Nephron (organoid): ENCODE data around the gene PYGB.
"Not testable (repeated sequence)": the region's sequence is repeated elsewhere in the genome, so short reads cannot be mapped to it uniquely, and the experiment has no call there.

Experiments used
- H3K27ac Mint-ChIP-seq, 3 experiments: 2 replicates each; pipeline ENCODE4 v1.8.0; 2020; ENCODE audit warnings: mixed read lengths in 3 of 3, mild to moderate bottlenecking in 2 of 3, moderate library complexity in 1 of 3
- H3K27me3 Mint-ChIP-seq: 2 replicates; pipeline ENCODE4 v1.8.0; 2021; ENCODE audit warnings: low read depth, mild to moderate bottlenecking, moderate library complexity, mixed read lengths
- H3K36me3 Mint-ChIP-seq: 2 replicates; pipeline ENCODE4 v1.8.0; 2020; ENCODE audit warnings: low read depth, mixed read lengths
- H3K4me1 Mint-ChIP-seq: 2 replicates; pipeline ENCODE4 v1.8.0; 2020; ENCODE audit warnings: mixed read lengths
- H3K4me3 Mint-ChIP-seq, 3 experiments: 2 replicates each; pipeline ENCODE4 v1.8.0; 2020; ENCODE audit warnings: mild to moderate bottlenecking in 3 of 3, mixed read lengths in 3 of 3, moderate library complexity in 2 of 3
- H3K9me3 Mint-ChIP-seq: 2 replicates; pipeline ENCODE4 v1.8.0; 2020; ENCODE audit warnings: mixed read lengths
- CTCF ChIP-seq, 3 experiments: fragments of 200-600 bp; sonication (generic); IDR thresholded peaks; one replicate each; pipeline ENCODE4 v1.5.0; 2021; ENCODE audit warnings: antibody characterized with exemption in 3 of 3; ENCODE audit not compliant: unreplicated experiment in 3 of 3

The PYGB gene

GRCh38 chr20:25328954-25329498 lies 81.1 kb downstream of the PYGB start:
- Mint-ChIP-seq H3K9me3 (peaks cover 21% of the 10 kb centered on the region), H3K36me3 (peaks cover 33% of the 10 kb centered on the region), H3K27ac (no peak overlapping the region), H3K4me3 (no peak overlapping the region), H3K27me3 (no peaks in the 10 kb centered on the region), H3K4me1 (no peaks in the 10 kb centered on the region)
- TF ChIP-seq CTCF (IDR thresholded peaks at IDR 0.05; ENCODE audit: unreplicated experiment in 3 of 3) = no peak

DNA sequence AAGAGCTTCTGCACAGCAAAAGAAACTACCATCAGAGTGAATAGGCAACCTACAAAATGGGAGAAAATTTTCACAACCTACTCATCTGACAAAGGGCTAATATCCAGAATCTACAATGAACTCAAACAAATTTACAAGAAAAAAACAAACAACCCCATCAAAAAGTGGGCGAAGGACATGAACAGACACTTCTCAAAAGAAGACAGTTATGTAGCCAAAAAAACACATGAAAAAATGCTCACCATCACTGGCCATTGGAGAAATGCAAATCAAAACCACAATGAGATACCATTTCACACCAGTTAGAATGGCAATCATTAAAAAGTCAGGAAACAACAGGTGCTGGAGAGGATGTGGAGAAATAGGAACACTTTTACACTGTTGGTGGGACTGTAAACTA lies 87.1 kb downstream of the PYGB start:
- H3K27ac Mint-ChIP-seq, H3K4me3 Mint-ChIP-seq, H3K4me1 Mint-ChIP-seq, H3K27me3 Mint-ChIP-seq: not testable (repeated sequence)
- peaks cover 28% of the 10 kb centered on the region for H3K36me3 Mint-ChIP-seq
- peaks cover 14% of the 10 kb centered on the region for H3K9me3 Mint-ChIP-seq

DNA sequence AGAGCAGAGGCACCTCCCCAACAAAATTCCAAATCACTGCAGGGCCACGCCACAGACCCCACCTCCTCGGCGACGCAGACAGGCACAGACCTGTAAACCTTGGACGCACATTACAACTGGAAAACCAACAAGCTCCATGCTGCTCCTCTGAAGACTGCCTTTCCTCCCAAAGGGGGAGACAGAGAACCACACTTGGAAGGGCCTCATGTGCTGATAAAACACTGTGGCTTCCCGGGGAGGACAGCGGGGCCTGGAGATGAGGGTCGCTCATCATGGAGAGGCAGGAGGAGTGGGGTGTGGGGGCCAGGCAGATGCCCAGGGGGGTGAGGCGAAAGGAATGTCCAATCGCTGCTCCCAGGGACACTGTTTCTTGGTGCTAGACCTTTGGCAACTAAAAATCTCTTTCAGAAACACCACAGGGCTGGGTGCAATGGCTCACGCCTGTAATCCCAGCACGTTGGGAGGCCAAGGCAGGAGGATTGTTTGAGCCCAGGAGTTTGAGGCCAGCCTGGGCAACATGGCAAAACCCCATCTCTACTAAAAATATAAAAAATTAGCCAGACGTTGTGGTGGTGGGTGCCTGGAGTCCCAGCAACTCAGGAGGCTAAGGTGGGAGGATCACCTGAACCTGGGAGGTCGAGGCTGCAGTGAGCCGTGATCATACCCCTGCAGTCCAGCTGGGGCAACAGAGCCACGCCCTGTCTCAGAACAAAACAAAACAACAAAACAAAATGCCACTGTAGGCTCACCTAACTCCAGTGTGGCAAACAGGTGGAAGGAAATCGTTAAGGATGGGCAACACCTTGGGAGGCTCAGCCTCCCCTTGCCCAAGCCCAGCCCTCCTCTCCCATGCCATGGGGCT lies 88.9 kb downstream of the PYGB start:
- H3K36me3 Mint-ChIP-seq = peaks cover 20% of the 10 kb centered on the region
- H3K27me3 Mint-ChIP-seq = no peaks in the 10 kb centered on the region
- peak in 1 of 3 experiments; percentile 20 for TF ChIP-seq CTCF (IDR thresholded peaks at IDR 0.05; ENCODE audit: unreplicated experiment in 3 of 3)
- no peaks in the 10 kb centered on the region for H3K4me1 Mint-ChIP-seq
- H3K27ac Mint-ChIP-seq = peak overlapping the region in 1 of 3 experiments; percentile 1
- H3K4me3 Mint-ChIP-seq = no peak overlapping the region
- H3K9me3 Mint-ChIP-seq = peaks cover 4% of the 10 kb centered on the region

DNA sequence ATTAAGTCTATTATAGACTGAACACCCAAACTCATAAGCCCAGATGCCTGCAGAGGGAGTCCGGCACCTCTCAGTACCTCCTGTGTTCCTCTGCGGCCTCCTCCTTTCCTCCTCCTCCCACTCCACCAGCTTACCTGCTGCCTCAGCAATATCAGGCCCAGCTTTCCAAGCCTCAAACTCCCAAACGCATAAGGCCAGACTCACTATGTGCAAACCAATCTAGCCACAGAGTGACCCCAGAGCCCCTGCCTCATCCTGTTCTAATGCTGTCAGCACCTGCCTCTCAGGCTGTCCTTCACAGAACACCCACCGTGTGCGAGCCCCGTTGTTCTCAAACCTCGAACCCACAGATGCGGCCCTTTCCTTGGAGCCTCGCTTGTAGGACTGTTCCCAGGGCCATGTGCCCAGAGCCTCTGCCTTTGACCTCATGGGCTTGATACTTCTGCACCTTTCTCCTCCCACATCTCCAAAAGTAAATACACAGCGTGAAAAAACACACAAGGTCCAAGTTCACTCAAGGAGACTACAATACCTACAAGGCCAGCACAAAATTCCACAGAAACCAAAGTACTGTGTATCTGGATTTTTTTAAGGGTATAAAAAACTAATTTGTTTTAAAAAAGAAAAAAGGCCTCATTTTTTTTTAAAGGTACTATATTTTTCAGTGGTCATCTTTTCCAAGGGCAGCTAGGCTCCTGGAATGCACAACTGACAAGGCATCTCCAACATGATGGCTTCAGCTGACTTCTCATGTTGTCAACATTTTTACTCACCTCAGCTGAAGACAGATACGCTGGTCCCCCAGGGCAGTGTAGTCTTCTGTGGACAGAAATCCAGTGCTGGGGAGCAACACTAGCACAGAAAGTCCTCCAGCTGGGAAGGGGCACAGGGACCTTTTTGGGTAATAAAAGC lies 90.5 kb downstream of the PYGB start:
- H3K27me3 Mint-ChIP-seq = no peaks in the 10 kb centered on the region
- no peaks in the 10 kb centered on the region for H3K4me1 Mint-ChIP-seq
- H3K27ac Mint-ChIP-seq = peak overlapping the region in 2 of 3 experiments; percentile 72 to 75
- peaks cover 20% of the 10 kb centered on the region for H3K36me3 Mint-ChIP-seq
- H3K4me3 Mint-ChIP-seq = no peak overlapping the region
- peaks cover 3% of the 10 kb centered on the region for H3K9me3 Mint-ChIP-seq
- peak in 1 of 3 experiments; percentile 18 for TF ChIP-seq CTCF (IDR thresholded peaks at IDR 0.05; ENCODE audit: unreplicated experiment in 3 of 3)

DNA sequence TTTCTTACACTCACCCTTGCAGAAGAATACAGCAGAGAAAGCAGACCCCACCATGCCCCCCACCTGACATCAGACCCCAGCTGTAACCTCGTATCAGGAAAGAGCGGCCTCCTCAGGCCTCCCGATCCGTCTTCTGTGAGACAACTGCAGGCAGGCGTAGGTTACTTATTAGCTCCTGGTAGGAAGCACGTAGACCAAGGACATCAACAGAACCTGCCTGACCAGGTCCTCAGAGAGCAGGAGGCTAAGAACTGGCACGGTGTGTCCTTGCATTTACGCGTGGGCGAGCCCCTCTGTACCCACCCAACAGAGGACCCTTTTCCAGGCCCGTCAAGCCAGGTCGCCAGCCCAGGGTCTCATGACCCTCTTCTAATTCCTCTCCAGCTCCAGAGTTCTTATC lies 91.7 kb downstream of the PYGB start:
- Mint-ChIP-seq H3K4me1 (no peaks in the 10 kb centered on the region), H3K27ac (peak overlapping the region in 2 of 3 experiments; percentile 64 to 67), H3K27me3 (no peaks in the 10 kb centered on the region), H3K4me3 (no peak overlapping the region), H3K36me3 (peaks cover 24% of the 10 kb centered on the region), H3K9me3 (no peaks in the 10 kb centered on the region)
- TF ChIP-seq CTCF (IDR thresholded peaks at IDR 0.05; ENCODE audit: unreplicated experiment in 3 of 3) = no peak

DNA sequence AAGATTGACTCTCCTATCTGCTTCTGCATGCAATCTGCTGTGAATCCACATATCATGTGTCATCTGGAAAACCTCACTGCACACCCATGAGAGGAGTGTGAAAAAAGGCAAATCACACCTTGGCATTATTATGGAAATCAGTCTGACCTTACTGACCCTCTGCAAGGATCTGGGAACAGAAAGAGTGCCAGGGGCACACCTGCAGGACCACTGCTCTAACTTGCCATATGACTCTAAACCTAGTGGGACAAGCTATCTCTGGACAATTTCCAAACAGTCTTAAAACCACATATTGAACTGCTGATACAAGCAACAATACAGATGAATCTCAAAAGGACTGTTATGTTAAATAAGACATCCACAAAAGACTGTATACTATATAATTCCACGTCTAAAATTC lies 92.5 kb downstream of the PYGB start:
- no peaks in the 10 kb centered on the region for H3K4me1 Mint-ChIP-seq
- H3K9me3 Mint-ChIP-seq = no peaks in the 10 kb centered on the region
- peak overlapping the region in 1 of 3 experiments; percentile 65 for H3K27ac Mint-ChIP-seq
- no peaks in the 10 kb centered on the region for H3K27me3 Mint-ChIP-seq
- TF ChIP-seq CTCF (IDR thresholded peaks at IDR 0.05; ENCODE audit: unreplicated experiment in 3 of 3) = no peak
- H3K4me3 Mint-ChIP-seq = no peak overlapping the region
- peaks cover 30% of the 10 kb centered on the region for H3K36me3 Mint-ChIP-seq
